GM18507 (cell line): ENCODE measurements around the gene CUL7.
"Not testable (repeated sequence)": the region's sequence is repeated elsewhere in the genome, so short reads cannot be mapped to it uniquely, and the experiment has no call there.

Source experiments
- DNase-seq: peaks from one replicate; pipeline ENCODE4 v3.0.0; 2011; ENCODE audit warnings: low read depth; ENCODE audit not compliant: insufficient read length; ENCODE audit errors: extremely low spot score
- FAIRE-seq: peaks from 2 replicates; lab custom pipeline; 2011; peaks lifted over from hg19 to GRCh38; lab: Jason Lieb, UNC

CUL7 gene

GRCh38 chr6:43021270-43022047, 32.2 kb downstream of the CUL7 start, which contains the start of gene RRP36:
Gene RRP36, plus strand, starts transcription at chr6:43021623. Its CDS starts 32 bp downstream, at chr6:43021655.
- peak; percentile 80 for DNase-seq
- FAIRE-seq: peak; percentile 72

GRCh38 chr6:43020847-43021246, 32.8 kb downstream of the CUL7 start:
- FAIRE-seq (no peak), DNase-seq (no peak)

GRCh38 chr6:43020052-43020705, 33.5 kb downstream of the CUL7 start:
- FAIRE-seq (no peak), DNase-seq (no peak)

GRCh38 chr6:43019152-43019551, 34.5 kb downstream of the CUL7 start:
- no peak for DNase-seq
- FAIRE-seq: no peak

GRCh38 chr6:43016943-43017334, 36.7 kb downstream of the CUL7 start:
- no peak for DNase-seq
- FAIRE-seq: no peak

- FAIRE-seq (no peak), DNase-seq (no peak)
Observed at GRCh38 chr6:43016176-43016942, 37.3 kb downstream of the CUL7 start.

- FAIRE-seq: no peak
Observed at GRCh38 chr6:43014434-43014909, 39.2 kb downstream of the CUL7 start.

GRCh38 chr6:43013843-43014433, 39.7 kb downstream of the CUL7 start, which contains the start of the genes KLHDC3 and MEA1:
Gene KLHDC3, plus strand, starts transcription at chr6:43014249. Its CDS starts 2,944 bp downstream, at chr6:43017193.
Gene MEA1, minus strand, starts transcription at chr6:43013946. Its CDS starts 133 bp downstream, at chr6:43013813.
- DNase-seq: peak; percentile 99
- FAIRE-seq: peak; percentile 99

More at GRCh38 chr6:43014434-43014909, 39.2 kb downstream of the CUL7 start:
- no peak for DNase-seq

- no peak for DNase-seq
- FAIRE-seq: no peak
Observed at GRCh38 chr6:43013097-43013842, 40.4 kb downstream of the CUL7 start.

GRCh38 chr6:43012364-43012763, 41.3 kb downstream of the CUL7 start:
- FAIRE-seq (no peak), DNase-seq (no peak)

- no peak for FAIRE-seq
- DNase-seq: no peak
Observed at GRCh38 chr6:43011207-43011606, 42.4 kb downstream of the CUL7 start.

- DNase-seq (no peak), FAIRE-seq (peak; percentile 9)
Observed at GRCh38 chr6:43009124-43009523, 44.5 kb downstream of the CUL7 start.

- FAIRE-seq (no peak), DNase-seq (no peak)
Observed at GRCh38 chr6:43007126-43007525, 46.5 kb downstream of the CUL7 start.

GRCh38 chr6:43006251-43006650, 47.4 kb downstream of the CUL7 start:
- no peak for DNase-seq
- no peak for FAIRE-seq

- DNase-seq (no peak), FAIRE-seq (no peak)
Observed at GRCh38 chr6:43005844-43006243, 47.8 kb downstream of the CUL7 start.

GRCh38 chr6:43001843-43002242, 51.8 kb downstream of the CUL7 start:
- FAIRE-seq (no peak), DNase-seq (no peak)

GRCh38 chr6:42998205-42998604, 55.4 kb downstream of the CUL7 start:
- not testable (repeated sequence) for FAIRE-seq, DNase-seq

- no peak for FAIRE-seq
Observed at GRCh38 chr6:42996513-42996912, 57.1 kb downstream of the CUL7 start.

GRCh38 chr6:42993445-42993844, 60.2 kb downstream of the CUL7 start:
- DNase-seq (no peak), FAIRE-seq (no peak)

More at GRCh38 chr6:42996513-42996912, 57.1 kb downstream of the CUL7 start:
- no peak for DNase-seq
